B cell (primary cell): ENCODE results near the gene ESYT2. TPM values are rescaled to one million over a fixed set of nuclear protein-coding genes. Genes with fewer than 3 reads are reported as not detected.

ENCODE experiments used
- ATAC-seq: fragments of 200-7000 bp; cut with Tn5 transposase; one replicate; pipeline ENCODE4 v1.10.0; 2021; ENCODE audit warnings: low read depth, mild to moderate bottlenecking, moderate number of reproducible peaks, moderate library complexity
- CTCF ChIA-PET: fragments of 350-600 bp; sonication (Branson Sonifier 250); formaldehyde crosslinking; loops from one replicate; lab custom pipeline; 2021; ENCODE audit warnings: antibody characterized with exemption, inconsistent platforms; lab: Charles Lee
- POLR2A ChIA-PET: fragments of 350-600 bp; sonication (Branson Sonifier 250); formaldehyde crosslinking; loops from one replicate; lab custom pipeline; 2021; ENCODE audit warnings: antibody characterized with exemption; lab: Charles Lee
- DNase-seq: peaks from one replicate; pipeline ENCODE4 v3.0.0; 2013
- H2AFZ ChIP-seq: 2 replicates; pipeline ENCODE4 v1.6.1; 2012; ENCODE audit warnings: mild to moderate bottlenecking, low read depth, low read length; ENCODE audit not compliant: insufficient read depth, poor library complexity, severe bottlenecking
- H3K27ac ChIP-seq, 2 donors: 1 replicate in 1 of 2; 2 replicates in 1 of 2; pipeline ENCODE4 v1.5.1; 2012 to 2013; ENCODE audit warnings: low read length in 2 of 2, mild to moderate bottlenecking in 2 of 2, moderate library complexity in 1 of 2
- H3K27me3 ChIP-seq, 4 experiments: fragments of 200-600 bp in 1 of 4; sonication (generic) in 1 of 4; replicated peaks in 1 of 4; 1 replicate in 2 of 4; 2 replicates in 2 of 4; pipeline versions ENCODE4 v1.6.1 to v1.7.0; 2013 to 2016; ENCODE audit warnings: low read length in 3 of 4, mild to moderate bottlenecking in 2 of 4, mixed read lengths in 1 of 4, moderate library complexity in 1 of 4; ENCODE audit not compliant: insufficient read depth in 4 of 4, control insufficient read depth in 3 of 4; ENCODE audit errors: control extremely low read depth in 1 of 4
- H3K36me3 ChIP-seq, 2 experiments: replicated peaks in 1 of 2; 1 replicate in 1 of 2; 2 replicates in 1 of 2; pipeline versions ENCODE4 v1.6.1 to v1.7.1; 2013; ENCODE audit warnings: low read length in 1 of 2; ENCODE audit not compliant: insufficient read depth in 2 of 2, control insufficient read depth in 1 of 2; ENCODE audit errors: control extremely low read depth in 1 of 2, extremely low read depth in 1 of 2
- H3K4me1 ChIP-seq, 2 donors: fragments of 200-600 bp in 1 of 2; sonication (generic) in 1 of 2; 1 replicate in 1 of 2; 2 replicates in 1 of 2; pipeline versions ENCODE4 v1.5.1 to v1.6.1; 2013 to 2017; ENCODE audit warnings: low read length in 2 of 2; ENCODE audit not compliant: control insufficient read depth in 2 of 2, insufficient read depth in 2 of 2
- H3K4me2 ChIP-seq: replicated peaks from 2 replicates; pipeline ENCODE3; 2012; ENCODE audit warnings: mild to moderate bottlenecking, low read depth, low read length; ENCODE audit not compliant: poor library complexity, severe bottlenecking
- H3K4me3 ChIP-seq, 5 experiments: fragments of 200-600 bp in 1 of 5; sonication (generic) in 1 of 5; 1 replicate in 3 of 5; 2 replicates in 2 of 5; pipeline versions ENCODE4 v1.5.1 to v1.7.0; 2011 to 2016; ENCODE audit warnings: low read length in 4 of 5, mild to moderate bottlenecking in 4 of 5, low read depth in 2 of 5, control low read depth in 1 of 5, moderate library complexity in 1 of 5; ENCODE audit not compliant: insufficient read depth in 1 of 5; ENCODE audit errors: control extremely low read depth in 1 of 5, extremely low read depth in 1 of 5
- H3K79me2 ChIP-seq: fragments of 200-600 bp; sonication (generic); one replicate; pipeline ENCODE4 v1.6.0; 2016; ENCODE audit warnings: low read length; ENCODE audit not compliant: control insufficient read depth, insufficient read depth
- H3K9ac ChIP-seq: fragments of 200-600 bp; sonication (generic); 2 replicates; pipeline ENCODE4 v1.6.1; 2017; ENCODE audit warnings: mild to moderate bottlenecking, low read length, moderate library complexity
- H3K9me3 ChIP-seq, 3 donors: one replicate each; pipeline versions ENCODE4 v1.6.1 to v1.7.1; 2013; ENCODE audit warnings: low read length in 2 of 3; ENCODE audit not compliant: control insufficient read depth in 2 of 3, insufficient read depth in 1 of 3; ENCODE audit errors: control extremely low read depth in 1 of 3
- H4K20me1 ChIP-seq: 2 replicates; pipeline ENCODE4 v1.6.0; 2012; ENCODE audit warnings: mild to moderate bottlenecking, low read length; ENCODE audit not compliant: insufficient read depth, control insufficient read depth, poor library complexity, severe bottlenecking
- H3K27ac Mint-ChIP-seq: one replicate; pipeline ENCODE4 v1.8.0; 2021; ENCODE audit warnings: mixed read lengths
- H3K27me3 Mint-ChIP-seq: one replicate; pipeline ENCODE4 v1.8.0; 2021; ENCODE audit warnings: mixed read lengths
- H3K4me1 Mint-ChIP-seq: one replicate; pipeline ENCODE4 v1.8.0; 2021; ENCODE audit warnings: mixed read lengths
- H3K4me3 Mint-ChIP-seq: one replicate; pipeline ENCODE4 v1.8.0; 2021; ENCODE audit warnings: mixed read lengths
- H3K9me3 Mint-ChIP-seq: one replicate; pipeline ENCODE4 v1.8.0; 2022; ENCODE audit warnings: mixed read lengths; ENCODE audit not compliant: insufficient read depth
- EZH2 ChIP-seq: IDR thresholded peaks from 2 replicates; pipeline ENCODE4 v1.6.1; 2012; ENCODE audit warnings: borderline replicate concordance, low read depth, mild to moderate bottlenecking, moderate library complexity, low read length; ENCODE audit not compliant: insufficient read depth, poor library complexity, severe bottlenecking
- WGBS: methylation state at CpG from one replicate; pipeline ENCODE4 v1.1.5; 2013; ENCODE audit warnings: missing lambda C conversion rate; ENCODE audit not compliant: insufficient coverage; 5-methylcytosine and 5-hydroxymethylcytosine counted together
- intact Hi-C: fragments of 100-400 bp; cut with micrococcal nuclease; formaldehyde crosslinking; loops from one replicate; pipeline ENCODE4 v1.10.0; 2022
- polyA plus RNA-seq: library from polyadenylated mRNA; depleted of rRNA; stranded (reverse); fragments of >200 nt; gene quantifications from 2 replicates; pipeline ENCODE4 v1.2.3, GENCODE V29; 2012
- total RNA-seq, 2 donors: library from RNA; stranded (reverse); fragments of 120-200 nt in 1 of 2; gene quantifications; 1 replicate in 1 of 2; 2 replicates in 1 of 2; pipeline versions ENCODE4 v1.2.3 to v1.2.4, GENCODE V29; 2013 to 2022
- TF ChIP-seq, protein P1 (sequence below): fragments of 200-600 bp; IDR thresholded peaks from one replicate; pipeline ENCODE4 v1.8.0; 2022; ENCODE audit warnings: antibody characterized with exemption, mild to moderate bottlenecking

The ESYT2 gene
- total and polyA plus RNA-seq, 2 donors (not counting 1 experiment from before 2014, with no cell fraction given), result 12.0 to 34.2 TPM

DNA sequence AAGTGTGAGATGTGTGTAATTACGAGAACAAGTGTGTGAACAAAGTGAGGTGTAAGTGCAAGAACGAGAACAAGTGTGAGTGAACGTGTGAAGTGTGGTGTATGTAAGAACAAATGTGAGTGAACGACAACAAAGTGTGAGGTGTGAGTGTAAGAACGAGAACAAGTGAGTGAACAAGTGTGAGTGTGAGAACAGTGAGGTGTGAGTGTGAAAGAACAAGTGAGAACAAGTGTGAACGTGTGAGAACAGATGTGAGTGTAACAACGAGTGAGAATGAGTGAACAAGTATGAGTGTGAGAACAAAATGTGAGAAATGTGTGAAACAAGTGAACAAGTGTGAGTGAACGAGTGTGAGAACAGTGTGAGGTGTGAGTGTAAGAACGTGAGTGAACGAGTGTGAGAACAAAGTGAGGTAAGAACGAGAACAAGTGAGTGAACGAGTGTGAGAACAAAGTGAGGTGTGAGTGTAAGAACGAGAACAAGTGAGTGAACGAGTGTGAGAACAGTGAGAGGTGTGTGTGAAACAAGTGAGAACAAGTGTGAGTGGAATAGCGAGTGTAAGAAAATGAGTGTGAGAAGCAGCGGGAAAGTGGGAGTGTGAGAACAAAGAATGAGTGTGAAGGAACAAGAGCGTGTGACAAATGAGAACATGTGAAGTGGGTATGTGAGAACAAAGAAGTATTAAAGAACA is 47.2 kb downstream of the ESYT2 start:
- TF ChIP-seq, protein P1, sequence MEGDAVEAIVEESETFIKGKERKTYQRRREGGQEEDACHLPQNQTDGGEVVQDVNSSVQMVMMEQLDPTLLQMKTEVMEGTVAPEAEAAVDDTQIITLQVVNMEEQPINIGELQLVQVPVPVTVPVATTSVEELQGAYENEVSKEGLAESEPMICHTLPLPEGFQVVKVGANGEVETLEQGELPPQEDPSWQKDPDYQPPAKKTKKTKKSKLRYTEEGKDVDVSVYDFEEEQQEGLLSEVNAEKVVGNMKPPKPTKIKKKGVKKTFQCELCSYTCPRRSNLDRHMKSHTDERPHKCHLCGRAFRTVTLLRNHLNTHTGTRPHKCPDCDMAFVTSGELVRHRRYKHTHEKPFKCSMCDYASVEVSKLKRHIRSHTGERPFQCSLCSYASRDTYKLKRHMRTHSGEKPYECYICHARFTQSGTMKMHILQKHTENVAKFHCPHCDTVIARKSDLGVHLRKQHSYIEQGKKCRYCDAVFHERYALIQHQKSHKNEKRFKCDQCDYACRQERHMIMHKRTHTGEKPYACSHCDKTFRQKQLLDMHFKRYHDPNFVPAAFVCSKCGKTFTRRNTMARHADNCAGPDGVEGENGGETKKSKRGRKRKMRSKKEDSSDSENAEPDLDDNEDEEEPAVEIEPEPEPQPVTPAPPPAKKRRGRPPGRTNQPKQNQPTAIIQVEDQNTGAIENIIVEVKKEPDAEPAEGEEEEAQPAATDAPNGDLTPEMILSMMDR, result no peak
- no peak for TF ChIP-seq EZH2
- Mint-ChIP-seq H3K4me1 (no peaks in the 10 kb centered on the region), H3K27ac (no peak overlapping the region), H3K27me3 (no peaks in the 10 kb centered on the region), H3K9me3 (no peaks in the 10 kb centered on the region), H3K4me3 (no peak overlapping the region)
- ATAC-seq, result no peak
- Histone ChIP-seq H3K9ac (no peak overlapping the region), H3K36me3 (peaks cover 6 to 47% of the 10 kb centered on the region in 2 experiments), H3K79me2 (no peaks in the 10 kb centered on the region), H2AFZ (no peak overlapping the region), H3K27me3 (no peaks in the 10 kb centered on the region), H3K4me2 (no peak overlapping the region), H3K27ac (no peak overlapping the region), H3K4me3 (no peak overlapping the region), H3K4me1 (no peaks in the 10 kb centered on the region), H3K9me3 (peaks cover 0 to 7% (median 0%) of the 10 kb centered on the region in 3 donors), H4K20me1 (no peaks in the 10 kb centered on the region)
- intact Hi-C loops, result no loop called here
- POLR2A ChIA-PET, result no interaction called here
- no peak for DNase-seq
- WGBS, result 92% methylated on average over 16 of the region's 17 CpGs
- CTCF ChIA-PET, result interaction anchor here (0.9 kb wide), 1 partner anchor 195 kb away, joined by 4 read pairs; no protein-coding TSS in a partner anchor

DNA sequence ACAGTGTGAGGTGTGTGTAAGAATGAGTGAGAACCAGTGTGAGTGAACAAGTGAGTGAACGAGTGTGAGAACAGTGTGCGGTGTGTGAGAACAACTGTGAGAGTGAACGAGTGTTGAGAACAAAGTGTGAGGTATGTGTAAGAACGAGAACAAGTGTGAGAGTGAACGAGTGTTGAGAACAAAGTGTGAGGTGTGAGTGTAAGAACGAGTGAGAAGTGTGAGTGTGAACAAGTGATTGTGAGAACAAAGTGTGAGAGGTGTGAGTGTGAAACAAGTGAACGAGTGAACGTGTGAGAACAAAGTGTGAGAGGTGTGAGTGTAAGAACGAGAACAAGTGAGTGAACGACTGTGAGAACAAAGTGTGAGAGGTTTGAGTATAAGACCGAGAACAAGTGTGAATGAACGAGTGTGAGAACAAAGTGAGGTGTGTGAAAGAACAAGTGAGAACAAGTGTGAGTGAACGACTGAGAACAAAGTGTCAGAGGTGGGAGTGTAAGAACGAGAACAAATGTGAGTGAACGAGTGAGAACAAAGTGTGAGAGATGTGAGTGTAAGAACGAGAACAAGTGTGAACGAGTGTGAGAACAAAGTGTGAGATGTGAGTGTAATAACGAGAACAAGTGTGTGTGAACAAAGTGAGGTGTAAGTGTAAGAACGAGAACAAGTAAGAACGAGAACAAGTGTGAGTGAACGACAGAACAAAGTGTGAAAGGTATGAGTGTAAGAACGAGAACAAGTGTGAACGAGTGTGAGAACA is 47.9 kb downstream of the ESYT2 start:
- Mint-ChIP-seq H3K4me1 (no peaks in the 10 kb centered on the region), H3K27me3 (no peaks in the 10 kb centered on the region), H3K9me3 (no peaks in the 10 kb centered on the region), H3K4me3 (no peak overlapping the region), H3K27ac (no peak overlapping the region)
- POLR2A ChIA-PET, result no interaction called here
- WGBS, result 98% methylated on average over 23 of the region's 23 CpGs
- no peaks in the 10 kb centered on the region for H3K27me3 ChIP-seq
- H3K4me3 ChIP-seq, result no peak overlapping the region
- no peak overlapping the region for H2AFZ ChIP-seq
- H3K4me2 ChIP-seq, result no peak overlapping the region
- H3K79me2 ChIP-seq, result no peaks in the 10 kb centered on the region
- no peaks in the 10 kb centered on the region for H3K4me1 ChIP-seq
- H4K20me1 ChIP-seq, result no peaks in the 10 kb centered on the region
- H3K9me3 ChIP-seq, result peaks cover 0 to 7% (median 0%) of the 10 kb centered on the region in 3 donors
- TF ChIP-seq, protein P1, result no peak
- no peak for TF ChIP-seq EZH2
- ATAC-seq (no peak), DNase-seq (no peak)
- intact Hi-C loops, result no loop called here
- no peak overlapping the region for H3K27ac ChIP-seq
- CTCF ChIA-PET, result no interaction called here
- peaks cover 6 to 50% of the 10 kb centered on the region in 2 experiments for H3K36me3 ChIP-seq
- H3K9ac ChIP-seq, result no peak overlapping the region
